SU-DHL-6 (cell line): Measurements from ENCODE around the gene NHSL2.

Source experiments
- H2AFZ ChIP-seq: fragments of 200-600 bp; sonication (generic); 2 replicates; pipeline ENCODE4 v1.6.1; 2014; ENCODE audit warnings: low read depth, mild to moderate bottlenecking, moderate library complexity, mixed read lengths, antibody characterized with exemption, low read length; ENCODE audit not compliant: severe bottlenecking
- H3F3A ChIP-seq: fragments of 200-600 bp; shearing (Covaris generic); 2 replicates; pipeline ENCODE4 v1.6.0; 2016; ENCODE audit warnings: antibody characterized with exemption, mild to moderate bottlenecking; ENCODE audit not compliant: insufficient read depth
- H3K27ac ChIP-seq: fragments of 200-600 bp; sonication (generic); 2 replicates; pipeline ENCODE4 v1.5.1; 2016; ENCODE audit warnings: low read depth, mild to moderate bottlenecking, low read length, moderate library complexity, mixed read lengths
- H3K27me3 ChIP-seq: fragments of 200-600 bp; sonication (generic), shearing (Covaris generic); 2 replicates; pipeline ENCODE4 v1.6.0; 2014; ENCODE audit warnings: mild to moderate bottlenecking, low read length
- H3K36me3 ChIP-seq: fragments of 200-600 bp; sonication (generic); 2 replicates; pipeline ENCODE4 v1.6.1; 2014; ENCODE audit warnings: mild to moderate bottlenecking, low read length, mixed read lengths
- H3K4me2 ChIP-seq: fragments of 300-600, 200-600 bp; shearing (Covaris generic), sonication (generic); 2 replicates; pipeline ENCODE4 v1.6.0; 2014; ENCODE audit warnings: low read length, low read depth, mild to moderate bottlenecking; ENCODE audit not compliant: poor library complexity, severe bottlenecking
- H3K4me3 ChIP-seq: fragments of 200-600 bp; sonication (generic); 2 replicates; pipeline ENCODE4 v1.5.1; 2014; ENCODE audit warnings: antibody characterized with exemption, low read length, mild to moderate bottlenecking, mixed read lengths; ENCODE audit not compliant: insufficient read depth, poor library complexity, severe bottlenecking
- H3K79me2 ChIP-seq: fragments of 200-600 bp; sonication (generic); 2 replicates; pipeline ENCODE4 v1.6.1; 2014; ENCODE audit warnings: mild to moderate bottlenecking, low read length, moderate library complexity; ENCODE audit not compliant: insufficient read depth
- H3K9ac ChIP-seq: fragments of 200-600 bp; sonication (generic); 2 replicates; pipeline ENCODE4 v1.7.0; 2014; ENCODE audit warnings: mild to moderate bottlenecking, low read length
- H3K9me2 ChIP-seq: fragments of 200-600 bp; sonication (generic); replicated peaks from 2 replicates; pipeline ENCODE4 v1.6.1; 2014; ENCODE audit warnings: low read length; ENCODE audit not compliant: insufficient read depth
- H3K9me3 ChIP-seq: fragments of 200-600 bp; sonication (generic); 2 replicates; pipeline ENCODE4 v1.6.1; 2014; ENCODE audit warnings: low read length, mixed read lengths; ENCODE audit not compliant: insufficient read depth
- H4K20me1 ChIP-seq: fragments of 200-600 bp; sonication (generic); 2 replicates; pipeline ENCODE4 v1.6.1; 2014; ENCODE audit warnings: low read depth, mild to moderate bottlenecking, antibody characterized with exemption, low read length, moderate library complexity, mixed read lengths
- CTCF ChIP-seq: fragments of 200-600 bp; sonication (generic); IDR thresholded peaks from one replicate; pipeline ENCODE4 v1.5.1; 2017; ENCODE audit warnings: antibody characterized with exemption, mild to moderate bottlenecking, low read length, moderate library complexity; ENCODE audit not compliant: insufficient read depth, poor library complexity, severe bottlenecking
- EZH2phosphoT487 ChIP-seq: fragments of 200-600 bp; sonication (generic), shearing (Covaris generic); conservative IDR thresholded peaks from 2 replicates; pipeline ENCODE4 v1.6.1; 2018; ENCODE audit warnings: mild to moderate bottlenecking, antibody characterized with exemption, low read length, moderate library complexity, mixed read lengths

NHSL2 gene

DNA sequence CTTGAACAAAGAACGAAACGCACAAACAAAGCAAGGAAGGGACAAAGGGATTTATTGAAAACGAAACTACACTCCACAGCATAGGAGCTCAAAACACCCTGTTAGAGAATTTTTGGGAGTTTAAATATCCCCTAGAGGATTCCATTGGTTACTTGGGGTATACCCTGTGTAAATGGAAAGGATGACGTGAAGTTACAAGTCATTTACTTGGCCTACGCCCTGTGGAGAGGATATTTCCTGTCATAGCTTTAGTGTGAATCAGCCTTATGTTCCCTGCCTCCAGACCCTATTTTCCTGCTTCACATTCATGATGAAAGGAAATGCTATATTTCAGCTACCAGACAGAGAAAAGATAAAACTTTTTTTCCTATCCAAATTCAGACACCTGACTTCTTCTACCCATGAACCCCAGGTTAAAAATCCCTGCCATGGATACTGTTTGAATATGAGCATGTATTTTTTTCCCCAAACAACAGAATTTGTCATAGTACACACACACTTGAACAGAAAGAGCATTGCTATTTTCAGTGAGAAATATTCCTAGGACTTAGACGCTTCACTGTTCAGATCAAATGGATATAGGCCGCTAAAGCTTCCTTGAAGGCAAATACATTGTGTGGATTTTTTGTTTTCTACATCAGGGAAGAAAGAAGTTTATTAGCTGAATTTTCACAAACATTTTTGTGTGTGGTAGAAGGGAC, 291.3 kb downstream of the NHSL2 start:
- H3K27ac ChIP-seq: no peak overlapping the region
- no peak overlapping the region for H3K9ac ChIP-seq
- no peaks in the 10 kb centered on the region for H4K20me1 ChIP-seq
- H3K4me2 ChIP-seq: no peak overlapping the region
- H3K4me3 ChIP-seq: no peak overlapping the region
- no peaks in the 10 kb centered on the region for H3K27me3 ChIP-seq
- no peaks in the 10 kb centered on the region for H3K9me3 ChIP-seq
- no peak for TF ChIP-seq EZH2phosphoT487
- no peak for TF ChIP-seq CTCF
- H3K36me3 ChIP-seq: no peaks in the 10 kb centered on the region
- no peaks in the 10 kb centered on the region; the same call in 1 of the 2 replicates for H3F3A ChIP-seq
- no peaks in the 10 kb centered on the region; the same call in 1 of the 2 replicates for H3K79me2 ChIP-seq
- no peak overlapping the region for H2AFZ ChIP-seq
- no peaks in the 10 kb centered on the region for H3K9me2 ChIP-seq
